Measurements from ENCODE around the gene BICRA. TPM values are rescaled to one million over a fixed set of nuclear protein-coding genes. Genes with fewer than 3 reads are reported as not detected.
"Not testable (repeated sequence)": the region's sequence is repeated elsewhere in the genome, so short reads cannot be mapped to it uniquely, and the experiment has no call there.

BICRA gene
- total RNA-seq, 1 donor from 2014 or later = 15.9 TPM

- H3K4me3 ChIP-seq = no peak overlapping the region
- TF ChIP-seq CTCF (IDR thresholded peaks at IDR 0.05) = no peak
- ATAC-seq = no peak
- H3K36me3 ChIP-seq = no peaks in the 10 kb centered on the region
- intact Hi-C loops (cut with DNase I) = no loop called here
- H3K27me3 ChIP-seq = no peaks in the 10 kb centered on the region
- peaks cover 6% of the 10 kb centered on the region for H3K4me1 ChIP-seq
- no peaks in the 10 kb centered on the region for H3K9me3 ChIP-seq
- H3K27ac ChIP-seq = no peak overlapping the region
- DNase-seq = no peak
Observed at GRCh38 chr19:47587295-47587694, 21.6 kb upstream of the BICRA start.

GRCh38 chr19:47589824-47590223, 19.1 kb upstream of the BICRA start:
- TF ChIP-seq CTCF (IDR thresholded peaks at IDR 0.05) = no peak
- no peaks in the 10 kb centered on the region for H3K27me3 ChIP-seq
- no peaks in the 10 kb centered on the region for H3K9me3 ChIP-seq
- DNase-seq (no peak), ATAC-seq (no peak)
- H3K4me3 ChIP-seq = no peak overlapping the region
- intact Hi-C loops (cut with DNase I) = no loop called here
- H3K4me1 ChIP-seq = no peaks in the 10 kb centered on the region
- H3K27ac ChIP-seq = no peak overlapping the region
- no peaks in the 10 kb centered on the region for H3K36me3 ChIP-seq

- no peaks in the 10 kb centered on the region for H3K9me3 ChIP-seq
- H3K4me3 ChIP-seq = no peak overlapping the region
- intact Hi-C loops (cut with DNase I) = no loop called here
- H3K4me1 ChIP-seq = peaks cover 6% of the 10 kb centered on the region
- H3K36me3 ChIP-seq = no peaks in the 10 kb centered on the region
- ATAC-seq (no peak), DNase-seq (no peak)
- no peaks in the 10 kb centered on the region for H3K27me3 ChIP-seq
- no peak for TF ChIP-seq CTCF (IDR thresholded peaks at IDR 0.05)
- no peak overlapping the region for H3K27ac ChIP-seq
Observed at GRCh38 chr19:47593860-47594259, 15.1 kb upstream of the BICRA start.

GRCh38 chr19:47595944-47596343, 13.0 kb upstream of the BICRA start:
- no peaks in the 10 kb centered on the region for H3K9me3 ChIP-seq
- intact Hi-C loops (cut with DNase I) = no loop called here
- peaks cover 12% of the 10 kb centered on the region for H3K4me1 ChIP-seq
- no peak for TF ChIP-seq CTCF (IDR thresholded peaks at IDR 0.05)
- DNase-seq (no peak), ATAC-seq (no peak)
- no peak overlapping the region for H3K27ac ChIP-seq
- no peaks in the 10 kb centered on the region for H3K27me3 ChIP-seq
- no peak overlapping the region for H3K4me3 ChIP-seq
- H3K36me3 ChIP-seq = no peaks in the 10 kb centered on the region

- Histone ChIP-seq H3K4me1 (peaks cover 12% of the 10 kb centered on the region), H3K9me3 (no peaks in the 10 kb centered on the region), H3K27ac (peak overlapping the region; percentile 77), H3K27me3 (no peaks in the 10 kb centered on the region), H3K4me3 (peak overlapping the region; percentile 69), H3K36me3 (no peaks in the 10 kb centered on the region)
- DNase-seq (no peak), ATAC-seq (peak; percentile 29)
- no peak for TF ChIP-seq CTCF (IDR thresholded peaks at IDR 0.05)
- intact Hi-C loops (cut with DNase I) = no loop called here
Observed at GRCh38 chr19:47598407-47599349, 10.3 kb upstream of the BICRA start.

- H3K36me3 ChIP-seq; intact Hi-C loops (cut with DNase I); DNase-seq; ATAC-seq; H3K27me3 ChIP-seq; H3K9me3 ChIP-seq: not testable (repeated sequence)
- Histone ChIP-seq H3K4me1 (peaks cover 12% of the 10 kb centered on the region), H3K4me3 (peak overlapping the region; percentile 69), H3K27ac (peak overlapping the region; percentile 53)
Observed at GRCh38 chr19:47599671-47600245, 9.2 kb upstream of the BICRA start.
